Spleen (tissue), 11 donors: ENCODE data around the gene C1QTNF12. TPM values are rescaled to one million over a fixed set of nuclear protein-coding genes. Genes with fewer than 3 reads are reported as not detected.

Experiments used
- DNase-seq: peaks from one replicate; pipeline ENCODE4 v3.0.0-alpha.2; 2020
- H3K27ac ChIP-seq, 8 donors: fragments of 200-600 bp; sonication (generic) in 7 of 8; 1 replicate in 4 of 8; 2 replicates in 4 of 8; pipeline versions ENCODE4 v1.5.0 to v1.8.0; 2016 to 2021; ENCODE audit warnings: inconsistent platforms in 4 of 8, mild to moderate bottlenecking in 4 of 8, moderate library complexity in 1 of 8
- H3K27me3 ChIP-seq, 7 donors: fragments of 200-600 bp; sonication (generic) in 6 of 7; replicated peaks in 1 of 7; 1 replicate in 4 of 7; 2 replicates in 3 of 7; pipeline versions ENCODE4 v1.5.0 to v1.8.0; 2016 to 2021; ENCODE audit warnings: inconsistent platforms in 3 of 7, mild to moderate bottlenecking in 1 of 7
- H3K36me3 ChIP-seq, 6 donors: fragments of 200-600 bp; sonication (generic) in 5 of 6; 1 replicate in 4 of 6; 2 replicates in 2 of 6; pipeline versions ENCODE4 v1.5.0 to v1.8.0; 2016 to 2021; ENCODE audit warnings: inconsistent platforms in 2 of 6
- H3K4me1 ChIP-seq, 6 donors: fragments of 200-600 bp; sonication (generic) in 5 of 6; 1 replicate in 3 of 6; 2 replicates in 3 of 6; pipeline versions ENCODE4 v1.5.0 to v1.8.0; 2016 to 2021; ENCODE audit warnings: inconsistent platforms in 3 of 6
- H3K4me3 ChIP-seq, 8 donors: fragments of 200-600 bp; sonication (generic) in 7 of 8; 1 replicate in 4 of 8; 2 replicates in 4 of 8; pipeline versions ENCODE4 v1.5.0 to v1.8.0; 2016 to 2021; ENCODE audit warnings: inconsistent platforms in 4 of 8, mild to moderate bottlenecking in 4 of 8, moderate library complexity in 2 of 8
- H3K9me3 ChIP-seq, 8 donors: fragments of 200-600 bp; sonication (generic) in 7 of 8; 1 replicate in 4 of 8; 2 replicates in 4 of 8; pipeline versions ENCODE4 v1.5.0 to v1.8.0; 2016 to 2021; ENCODE audit warnings: inconsistent platforms in 4 of 8
- CTCF ChIP-seq, 11 experiments: fragments of 200-600 bp in 7 of 11; fragments of 450-650 bp in 4 of 11; sonication (generic) in 4 of 11; IDR thresholded peaks in 8 of 11; conservative IDR thresholded peaks in 3 of 11; 1 replicate in 7 of 11; 2 replicates in 4 of 11; pipeline versions ENCODE4 v1.4.0 to v1.8.0; 2016 to 2021; ENCODE audit warnings: antibody characterized with exemption in 11 of 11, inconsistent platforms in 4 of 11, mild to moderate bottlenecking in 1 of 11
- POLR2A ChIP-seq, 3 donors: fragments of 450-650 bp; IDR thresholded peaks; one replicate each; pipeline ENCODE4 v1.5.1; 2017; ENCODE audit warnings: antibody characterized with exemption in 3 of 3, mild to moderate bottlenecking in 1 of 3
- POLR2AphosphoS5 ChIP-seq, 3 donors: sonication (generic); formaldehyde crosslinking; IDR thresholded peaks; one replicate each; pipeline ENCODE4 v1.5.1; 2017; ENCODE audit warnings: antibody characterized with exemption in 3 of 3
- WGBS, 5 donors: extraction: QIAGEN DNeasy Blood & Tissue Kit in 3 of 5; methylation state at CpG; one replicate each; pipeline versions ENCODE4 v1.1.5 to v1.1.7; 2013 to 2018; 5-methylcytosine and 5-hydroxymethylcytosine counted together
- intact Hi-C: fragments of 100-400 bp; cut with DNase I; formaldehyde crosslinking; loops from one replicate; pipeline ENCODE4 v1.15.0; 2023; ENCODE audit warnings: low total_unique reads
- polyA plus RNA-seq, 3 donors: library from polyadenylated mRNA; stranded (reverse); fragments of 200-250 nt; gene quantifications; one replicate each; pipeline ENCODE4 v1.2.1, GENCODE V29; 2013
- total RNA-seq, 7 donors: library from RNA; depleted of rRNA in 3 of 7; stranded (reverse); fragments of >200 nt in 3 of 7; fragmentation: NEBNext Ultra II Directional in 4 of 7; extraction: Animal tissue kit (Norgen Biotek cat#: 25700) in 4 of 7; gene quantifications; one replicate each; pipeline versions ENCODE4 v1.1.0 to v1.2.1, GENCODE V29; 2016 to 2021
- donor health status: healthy with polysubstance abuse.
- donor health status: DM: no; HTN: no; CAD: no; lungs with moderate emphysema.
- donor health status: DM: no; HTN: no; CAD: no.
- donor health status: Bipolar disorder and iron deficiency.
- donor health status: healthy.
- donor health status: DM: no; HTN: no; CAD: no.
- donor health status: DM: yes; HTN: yes; CAD: no.

C1QTNF12 gene
- total and polyA plus RNA-seq, 10 donors, result 0.87 to 5.5 (median 1.4) TPM; not detected in 3

GRCh38 chr1:1241588-1242219, 4.8 kb downstream of the C1QTNF12 start:
- peak in 1 of 3 donors; percentile 8 for TF ChIP-seq POLR2AphosphoS5 (IDR thresholded peaks at IDR 0.05)
- no peak for TF ChIP-seq POLR2A (IDR thresholded peaks at IDR 0.05)
- peaks cover 0 to 32% (median 17%) of the 10 kb centered on the region in 6 donors for H3K4me1 ChIP-seq
- H3K4me3 ChIP-seq, result no peak overlapping the region
- DNase-seq, result no peak
- intact Hi-C loops, result no loop called here
- no peaks in the 10 kb centered on the region for H3K9me3 ChIP-seq
- 75 to 93% (median 89%) methylated on average over 4 to 26 of the region's 26 CpGs for WGBS, 5 donors
- no peak overlapping the region for H3K27ac ChIP-seq
- H3K27me3 ChIP-seq, result peaks cover 0 to 94% (median 48%) of the 10 kb centered on the region in 7 donors
- no peaks in the 10 kb centered on the region for H3K36me3 ChIP-seq

GRCh38 chr1:1240822-1241587, 5.5 kb downstream of the C1QTNF12 start:
- DNase-seq, result no peak
- Histone ChIP-seq H3K9me3 (no peaks in the 10 kb centered on the region), H3K4me1 (peaks cover 0 to 25% (median 13%) of the 10 kb centered on the region in 6 donors), H3K36me3 (no peaks in the 10 kb centered on the region), H3K4me3 (no peak overlapping the region), H3K27ac (no peak overlapping the region), H3K27me3 (peaks cover 0 to 92% (median 41%) of the 10 kb centered on the region in 7 donors)
- intact Hi-C loops, result no loop called here
- TF ChIP-seq POLR2A (IDR thresholded peaks at IDR 0.05), result no peak
- TF ChIP-seq CTCF (IDR thresholded peaks at IDR 0.05 in 8 of 11, conservative IDR thresholded peaks at IDR 0.05 in 3 of 11), result no peak
- no peak for TF ChIP-seq POLR2AphosphoS5 (IDR thresholded peaks at IDR 0.05)
- 56 to 72% (median 65%) methylated on average over 19 to 23 of the region's 23 CpGs for WGBS, 5 donors

- TF ChIP-seq POLR2A (IDR thresholded peaks at IDR 0.05), result no peak
- TF ChIP-seq CTCF (IDR thresholded peaks at IDR 0.05 in 8 of 11, conservative IDR thresholded peaks at IDR 0.05 in 3 of 11), result no peak
- Histone ChIP-seq H3K4me1 (peaks cover 0 to 22% (median 12%) of the 10 kb centered on the region in 6 donors), H3K27ac (no peak overlapping the region), H3K4me3 (no peak overlapping the region), H3K9me3 (no peaks in the 10 kb centered on the region), H3K27me3 (peaks cover 0 to 85% (median 34%) of the 10 kb centered on the region in 7 donors), H3K36me3 (peaks cover 0 to 4% (median under 1%) of the 10 kb centered on the region in 6 donors)
- 51 to 83% (median 64%) methylated on average over 3 to 11 of the region's 11 CpGs for WGBS, 5 donors
- DNase-seq, result no peak
- intact Hi-C loops, result no loop called here
Observed at GRCh38 chr1:1240348-1240732, 6.2 kb downstream of the C1QTNF12 start.

GRCh38 chr1:1239614-1240347, 6.7 kb downstream of the C1QTNF12 start:
- peaks cover 0 to 83% (median 32%) of the 10 kb centered on the region in 7 donors for H3K27me3 ChIP-seq
- no peak overlapping the region for H3K27ac ChIP-seq
- H3K4me1 ChIP-seq, result peaks cover 0 to 28% (median 14%) of the 10 kb centered on the region in 6 donors
- no peak overlapping the region for H3K4me3 ChIP-seq
- peaks cover 0 to 9% (median 5%) of the 10 kb centered on the region in 6 donors for H3K36me3 ChIP-seq
- TF ChIP-seq CTCF (IDR thresholded peaks at IDR 0.05 in 8 of 11, conservative IDR thresholded peaks at IDR 0.05 in 3 of 11), result no peak
- TF ChIP-seq POLR2AphosphoS5 (IDR thresholded peaks at IDR 0.05), result peak in 1 of 3 donors; percentile 35
- 40 to 57% (median 51%) methylated on average over 2 to 30 of the region's 30 CpGs for WGBS, 5 donors
- intact Hi-C loops, result no loop called here
- DNase-seq, result no peak
- H3K9me3 ChIP-seq, result no peaks in the 10 kb centered on the region
